Small intestine (tissue), 7 donors: ENCODE data around the gene FGGY. TPM values are rescaled to one million over a fixed set of nuclear protein-coding genes. Genes with fewer than 3 reads are reported as not detected.

Source experiments
- DNase-seq, 2 donors: peaks; one replicate each; pipeline versions ENCODE4 v3.0.0 to v3.0.0-alpha.2; 2013
- FAIRE-seq: peaks from 2 replicates; lab custom pipeline; 2012; peaks lifted over from hg19 to GRCh38; lab: Jason Lieb, UNC
- H3K27ac ChIP-seq, 3 donors: one replicate each; pipeline ENCODE4 v1.5.1; 2013; ENCODE audit warnings: low read length in 2 of 3, mild to moderate bottlenecking in 2 of 3, control low read depth in 1 of 3, inconsistent platforms in 1 of 3, low read depth in 1 of 3, moderate library complexity in 1 of 3
- H3K27me3 ChIP-seq, 3 donors: one replicate each; pipeline ENCODE4 v1.6.1; 2013; ENCODE audit warnings: low read length in 3 of 3, inconsistent platforms in 1 of 3; ENCODE audit not compliant: control insufficient read depth in 3 of 3, insufficient read depth in 3 of 3
- H3K36me3 ChIP-seq, 3 donors: one replicate each; pipeline ENCODE4 v1.6.1; 2013; ENCODE audit warnings: low read length in 3 of 3, inconsistent platforms in 1 of 3, low read depth in 1 of 3, mild to moderate bottlenecking in 1 of 3, moderate library complexity in 1 of 3; ENCODE audit not compliant: control insufficient read depth in 3 of 3, insufficient read depth in 2 of 3
- H3K4me1 ChIP-seq, 3 donors: one replicate each; pipeline ENCODE4 v1.6.1; 2013; ENCODE audit warnings: low read length in 2 of 3, inconsistent platforms in 1 of 3, low read depth in 1 of 3, mild to moderate bottlenecking in 1 of 3, moderate library complexity in 1 of 3; ENCODE audit not compliant: control insufficient read depth in 3 of 3, insufficient read depth in 2 of 3
- H3K4me3 ChIP-seq, 3 donors: one replicate each; pipeline ENCODE4 v1.5.1; 2013; ENCODE audit warnings: low read length in 3 of 3, control low read depth in 1 of 3, inconsistent platforms in 1 of 3, low read depth in 1 of 3, mild to moderate bottlenecking in 1 of 3, moderate library complexity in 1 of 3
- H3K9me3 ChIP-seq, 2 donors: one replicate each; pipeline ENCODE4 v1.6.1; 2013; ENCODE audit warnings: low read depth in 1 of 2, low read length in 1 of 2; ENCODE audit not compliant: control insufficient read depth in 2 of 2, insufficient read depth in 1 of 2
- WGBS, 3 donors: extraction: QIAGEN DNeasy Blood & Tissue Kit; methylation state at CpG; one replicate each; pipeline ENCODE4 v1.1.7; 2013; 5-methylcytosine and 5-hydroxymethylcytosine counted together
- polyA plus RNA-seq, 4 donors: library from polyadenylated mRNA; stranded (reverse) in 3 of 4; unstranded in 1 of 4; fragments of 200-250 nt in 3 of 4; fragments of 120-200 nt in 1 of 4; gene quantifications; one replicate each; pipeline versions ENCODE4 v1.2.1 to v1.2.3, GENCODE V29; 2013
- donor health status: healthy with polysubstance abuse.
- donor health status: control.
- donor health status: control.
- donor health status: Bipolar disorder and iron deficiency.
- donor health status: healthy.

The FGGY gene
- polyA plus RNA-seq, 4 donors: 12.3 to 28.0 (median 15.0) TPM

DNA sequence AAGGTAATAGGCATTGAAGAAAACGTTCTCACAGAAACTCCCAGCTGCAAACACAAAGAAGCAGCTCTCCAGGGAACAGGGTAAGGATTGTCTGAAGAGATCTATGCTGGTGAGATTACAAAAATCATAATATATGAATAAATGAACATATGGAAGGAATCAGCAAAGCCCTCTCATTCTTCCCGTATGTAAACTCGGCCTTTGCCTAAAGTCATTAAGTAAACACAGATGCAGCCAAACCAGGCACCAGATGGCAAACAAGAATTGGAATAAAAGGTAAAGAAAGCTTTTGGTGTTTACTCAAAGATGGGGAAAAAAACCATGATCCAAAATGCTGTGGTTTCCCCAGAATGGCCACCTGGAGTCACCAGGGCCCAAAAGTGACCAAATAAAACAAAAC is 441.3 kb downstream of the FGGY start:
- Histone ChIP-seq H3K9me3 (peaks cover 0 to 26% of the 10 kb centered on the region in 2 donors), H3K4me1 (no peaks in the 10 kb centered on the region), H3K27me3 (no peaks in the 10 kb centered on the region), H3K27ac (no peak overlapping the region), H3K36me3 (peaks cover 0 to 14% (median 0%) of the 10 kb centered on the region in 3 donors), H3K4me3 (no peak overlapping the region)
- no peak for DNase-seq
- FAIRE-seq: no peak
- 72 to 74% (median 74%) methylated on average over 3 of the region's 3 CpGs for WGBS, 3 donors

DNA sequence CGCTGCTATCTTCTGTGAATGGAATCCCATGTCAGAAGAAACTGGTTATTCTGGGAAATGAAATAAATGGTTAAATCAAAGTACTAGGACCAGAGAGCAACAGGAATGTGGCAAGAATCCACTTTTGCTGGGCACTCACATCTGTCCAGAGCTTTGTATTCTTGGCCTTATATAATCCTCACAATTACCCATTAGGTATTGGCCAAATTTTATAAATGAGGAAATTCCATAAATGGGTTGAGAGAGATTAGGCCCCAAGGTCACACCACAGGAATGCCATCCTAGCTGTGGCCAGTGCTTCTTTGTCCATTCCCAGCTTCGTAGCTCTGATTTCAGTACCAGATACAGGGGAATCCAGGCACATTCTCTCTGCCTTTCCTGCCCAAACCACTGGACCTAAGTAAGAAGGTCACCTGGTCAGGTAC is 441.7 kb downstream of the FGGY start:
- whole genome bisulfite sequencing, 3 donors: 85 to 95% (median 88%) methylated on average over 2 of the region's 2 CpGs
- no peak overlapping the region for H3K4me3 ChIP-seq
- H3K4me1 ChIP-seq: no peaks in the 10 kb centered on the region
- no peak overlapping the region for H3K27ac ChIP-seq
- H3K27me3 ChIP-seq: no peaks in the 10 kb centered on the region
- DNase-seq (no peak), FAIRE-seq (no peak)
- peaks cover 0 to 26% of the 10 kb centered on the region in 2 donors for H3K9me3 ChIP-seq
- peaks cover 0 to 14% (median 0%) of the 10 kb centered on the region in 3 donors for H3K36me3 ChIP-seq

- Histone ChIP-seq H3K36me3 (peaks cover 0 to 13% (median 0%) of the 10 kb centered on the region in 3 donors), H3K27ac (no peak overlapping the region), H3K27me3 (no peaks in the 10 kb centered on the region), H3K4me3 (no peak overlapping the region), H3K4me1 (no peaks in the 10 kb centered on the region), H3K9me3 (peaks cover 0 to 26% of the 10 kb centered on the region in 2 donors)
- WGBS, 3 donors: 68 to 77% (median 76%) methylated on average over 2 of the region's 2 CpGs
- DNase-seq (no peak), FAIRE-seq (no peak)
Observed at GRCh38 chr1:59739111-59739510, 442.2 kb downstream of the FGGY start.

GRCh38 chr1:59742526-59742925 is 445.6 kb downstream of the FGGY start:
- H3K27ac ChIP-seq: no peak overlapping the region
- no peak for FAIRE-seq
- WGBS, 3 donors: 36 to 61% (median 41%) methylated on average over 2 of the region's 2 CpGs

DNA sequence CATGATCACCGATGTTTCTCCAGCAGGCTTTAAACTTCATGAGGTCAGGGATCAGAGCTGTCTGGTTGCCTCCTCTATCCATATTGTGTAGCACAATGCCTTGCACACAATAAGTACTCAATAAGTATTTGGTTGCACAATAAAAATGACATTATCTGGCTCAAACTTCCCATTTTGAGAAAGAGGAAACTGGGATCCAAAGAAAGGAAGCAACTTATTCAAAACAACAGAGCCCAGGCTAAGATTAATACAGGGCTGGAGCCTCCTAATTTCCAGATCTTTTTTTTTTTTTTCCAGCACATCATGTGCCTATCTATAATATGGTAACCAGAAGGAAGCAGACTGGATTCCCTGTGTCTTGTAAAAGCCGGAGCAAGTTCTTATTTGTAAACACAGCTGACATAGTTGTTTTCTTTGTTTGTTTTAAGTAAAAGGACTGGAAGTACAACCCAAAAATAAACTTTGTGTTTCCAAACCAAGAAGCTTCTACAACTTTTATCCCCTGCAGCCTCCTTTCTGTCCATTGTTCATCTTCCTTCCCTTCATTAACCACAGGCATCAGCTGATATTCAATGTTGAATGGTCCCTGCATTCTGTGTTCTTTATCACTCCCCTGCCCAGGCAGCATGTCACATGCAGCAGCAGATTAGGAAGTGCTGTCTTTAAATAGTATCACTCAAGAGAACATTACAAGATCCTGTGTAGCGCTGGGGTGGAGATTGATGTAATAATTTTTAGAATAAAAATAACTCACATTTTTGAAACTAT is 446.6 kb downstream of the FGGY start:
- peak overlapping the region in 1 of 3 donors; percentile 40 for H3K27ac ChIP-seq
- FAIRE-seq: no peak
- H3K36me3 ChIP-seq: no peaks in the 10 kb centered on the region

More at GRCh38 chr1:59742526-59742925, 445.6 kb downstream of the FGGY start:
- H3K36me3 ChIP-seq: no peaks in the 10 kb centered on the region
- no peaks in the 10 kb centered on the region for H3K4me1 ChIP-seq
- no peaks in the 10 kb centered on the region for H3K9me3 ChIP-seq
- no peak for DNase-seq
- no peak overlapping the region for H3K4me3 ChIP-seq
- H3K27me3 ChIP-seq: no peaks in the 10 kb centered on the region

DNA sequence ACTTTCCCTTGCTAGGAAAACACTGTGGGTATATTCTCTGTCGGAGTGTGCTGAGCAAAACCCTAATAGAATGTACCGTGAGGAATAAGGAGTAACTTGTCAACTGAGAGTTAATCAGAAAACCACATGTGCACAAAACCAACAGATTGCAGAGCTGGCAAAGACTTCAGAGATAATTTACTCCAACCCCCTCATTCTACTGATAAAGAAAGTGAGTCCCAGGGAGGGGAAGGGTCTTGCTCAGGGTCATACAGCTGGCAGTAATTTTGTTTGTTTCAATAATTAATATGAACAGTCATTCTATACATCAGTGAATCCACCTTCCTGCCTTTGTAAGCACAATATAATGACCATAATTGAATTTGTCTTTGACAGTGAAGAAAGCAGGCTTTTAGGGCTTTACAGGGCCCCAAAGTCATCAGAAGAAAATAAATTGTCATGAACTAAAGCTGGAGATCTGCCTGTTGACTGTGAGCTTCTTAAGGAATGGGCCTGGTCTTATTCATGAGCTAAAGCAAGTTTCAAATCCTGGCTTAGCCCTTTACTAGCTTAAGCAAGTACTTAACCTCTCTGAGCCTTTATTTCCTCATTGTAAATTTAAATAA is 450.6 kb downstream of the FGGY start:
- Histone ChIP-seq H3K9me3 (no peaks in the 10 kb centered on the region), H3K4me3 (no peak overlapping the region), H3K36me3 (no peaks in the 10 kb centered on the region), H3K27me3 (no peaks in the 10 kb centered on the region), H3K27ac (no peak overlapping the region), H3K4me1 (no peaks in the 10 kb centered on the region)
- DNase-seq (no peak), FAIRE-seq (no peak)
- 80 to 95% (median 85%) methylated on average over 2 of the region's 2 CpGs for WGBS, 3 donors

More for the DNA sequence above, 446.6 kb downstream of the FGGY start:
- no peak for DNase-seq
- WGBS, 3 donors: 42 to 88% (median 75%) methylated on average over 3 of the region's 3 CpGs
- Histone ChIP-seq H3K9me3 (no peaks in the 10 kb centered on the region), H3K4me1 (no peaks in the 10 kb centered on the region), H3K27me3 (no peaks in the 10 kb centered on the region), H3K4me3 (no peak overlapping the region)

- Histone ChIP-seq H3K36me3 (no peaks in the 10 kb centered on the region), H3K9me3 (no peaks in the 10 kb centered on the region), H3K27ac (no peak overlapping the region), H3K4me3 (no peak overlapping the region), H3K27me3 (no peaks in the 10 kb centered on the region), H3K4me1 (no peaks in the 10 kb centered on the region)
- FAIRE-seq: no peak
- DNase-seq: no peak
- WGBS, 3 donors: 43 to 81% (median 76%) methylated on average over 1 of the region's 1 CpG
Observed at GRCh38 chr1:59748123-59748522, 451.2 kb downstream of the FGGY start.

GRCh38 chr1:59750328-59751003 is 453.6 kb downstream of the FGGY start:
- FAIRE-seq (no peak), DNase-seq (no peak)
- 63 to 82% (median 82%) methylated on average over 4 of the region's 4 CpGs for WGBS, 3 donors
- no peaks in the 10 kb centered on the region for H3K4me1 ChIP-seq
- H3K9me3 ChIP-seq: no peaks in the 10 kb centered on the region
- H3K36me3 ChIP-seq: no peaks in the 10 kb centered on the region
- no peak overlapping the region for H3K27ac ChIP-seq
- no peak overlapping the region for H3K4me3 ChIP-seq
- no peaks in the 10 kb centered on the region for H3K27me3 ChIP-seq
